Mammary epithelial cell (primary cell): Measurements from ENCODE around the gene FARP1.

Source experiments
- CTCF ChIP-seq, 2 donors: IDR thresholded peaks in 1 of 2; conservative IDR thresholded peaks in 1 of 2; 2 replicates each; pipeline ENCODE4 v1.5.1; 2011 to 2012; ENCODE audit warnings: inconsistent platforms in 2 of 2, low read length in 2 of 2, mild to moderate bottlenecking in 2 of 2, control low read depth in 1 of 2, low read depth in 1 of 2; ENCODE audit not compliant: insufficient read depth in 1 of 2; ENCODE audit errors: extremely low read depth in 1 of 2
- EZH2 ChIP-seq: IDR thresholded peaks from 2 replicates; pipeline ENCODE4 v1.6.1; 2012; ENCODE audit warnings: low read length, inconsistent platforms, borderline replicate concordance

GRCh38 chr13:98343461-98343860 lies 200.6 kb downstream of the FARP1 start:
- TF ChIP-seq CTCF (conservative IDR thresholded peaks at IDR 0.05 in 1 of 2, IDR thresholded peaks at IDR 0.05 in 1 of 2; ENCODE audit: extremely low read depth in 1 of 2, insufficient read depth in 1 of 2, low read depth in 1 of 2, low read length in 2 of 2) (no peak), EZH2 (no peak)
